SK-N-MC (cell line): ENCODE data around the gene DSTN.

ENCODE experiments used
- FOXP2 ChIP-seq: optimal IDR thresholded peaks from 2 replicates; pipeline ENCODE3; 2011; ENCODE audit warnings: mild to moderate bottlenecking, moderate library complexity; ENCODE audit not compliant: insufficient read depth; ENCODE audit errors: extremely low read length, control extremely low read depth
- POLR2AphosphoS5 ChIP-seq: IDR thresholded peaks from 2 replicates; pipeline ENCODE4 v1.6.1; 2012; ENCODE audit warnings: mild to moderate bottlenecking, low read depth, low read length, borderline replicate concordance

- TF ChIP-seq POLR2AphosphoS5: no peak
- no peak for TF ChIP-seq FOXP2
Measured at GRCh38 chr20:17657079-17657825, 87.4 kb downstream of the DSTN start.
